COLO668 (cell line): ENCODE measurements around the gene GRIA1.
"Not testable (repeated sequence)": the region's sequence is repeated elsewhere in the genome, so short reads cannot be mapped to it uniquely, and the experiment has no call there.

Experiments
- DNase-seq: peaks from one replicate; lab custom pipeline; 2025; ENCODE audit not compliant: unreplicated experiment; lab: John Stamatoyannopoulos, UW

GRIA1 gene

GRCh38 chr5:153711755-153712154, 221.3 kb downstream of the GRIA1 start:
- DNase-seq = no peak

- DNase-seq = no peak
Observed at GRCh38 chr5:153712946-153713345, 222.5 kb downstream of the GRIA1 start.

- no peak for DNase-seq
Observed at GRCh38 chr5:153713943-153714342, 223.5 kb downstream of the GRIA1 start.

- no peak for DNase-seq
Observed at GRCh38 chr5:153714798-153715197, 224.3 kb downstream of the GRIA1 start.

GRCh38 chr5:153717287-153717686, 226.8 kb downstream of the GRIA1 start:
- DNase-seq = no peak

- no peak for DNase-seq
Observed at GRCh38 chr5:153718713-153719112, 228.2 kb downstream of the GRIA1 start.

GRCh38 chr5:153719324-153719723, 228.9 kb downstream of the GRIA1 start:
- DNase-seq = no peak

- DNase-seq = not testable (repeated sequence)
Observed at GRCh38 chr5:153723022-153723610, 232.6 kb downstream of the GRIA1 start.

GRCh38 chr5:153742060-153742459, 251.6 kb downstream of the GRIA1 start:
- DNase-seq = no peak

- DNase-seq = no peak
Observed at GRCh38 chr5:153744751-153745150, 254.3 kb downstream of the GRIA1 start.

- DNase-seq = no peak
Observed at GRCh38 chr5:153745778-153746395, 255.4 kb downstream of the GRIA1 start.

- DNase-seq = no peak
Observed at GRCh38 chr5:153746440-153746839, 256.0 kb downstream of the GRIA1 start.

GRCh38 chr5:153748823-153749222, 258.4 kb downstream of the GRIA1 start:
- no peak for DNase-seq

- DNase-seq = peak; percentile 3
Observed at GRCh38 chr5:153749960-153750359, 259.5 kb downstream of the GRIA1 start.

- no peak for DNase-seq
Observed at GRCh38 chr5:153751251-153751650, 260.8 kb downstream of the GRIA1 start.

GRCh38 chr5:153752890-153753289, 262.4 kb downstream of the GRIA1 start:
- no peak for DNase-seq

- DNase-seq = no peak
Observed at GRCh38 chr5:153753645-153754432, 263.4 kb downstream of the GRIA1 start.

- no peak for DNase-seq
Observed at GRCh38 chr5:153755913-153756500, 265.5 kb downstream of the GRIA1 start.

GRCh38 chr5:153756540-153756939, 266.1 kb downstream of the GRIA1 start:
- DNase-seq = no peak

- no peak for DNase-seq
Observed at GRCh38 chr5:153765987-153766386, 275.5 kb downstream of the GRIA1 start.

- DNase-seq = no peak
Observed at GRCh38 chr5:153767221-153768188, 277.0 kb downstream of the GRIA1 start.
